ENCODE results near the gene SUSD5.

DNA sequence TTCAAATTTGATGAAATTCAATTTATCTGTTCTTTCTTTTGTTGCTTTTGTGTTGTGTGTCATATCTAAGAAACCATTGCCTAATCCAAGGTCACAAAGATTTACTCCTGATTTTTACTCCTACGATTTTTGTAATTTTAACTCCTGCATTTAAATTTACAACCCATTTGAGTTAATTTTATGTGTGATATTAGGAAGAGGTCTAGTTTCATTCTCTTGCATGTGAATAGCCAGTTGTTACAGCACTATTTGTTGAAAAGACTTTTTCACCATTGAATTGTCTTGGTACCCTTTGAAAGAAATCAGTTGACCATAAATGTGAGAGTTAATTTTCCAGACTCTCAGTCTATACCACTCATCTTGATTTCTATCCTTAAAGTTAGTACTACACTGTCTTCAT, 80.9 kb downstream of the SUSD5 start:
- TF ChIP-seq EZH2phosphoT487 (IDR thresholded peaks at IDR 0.05; ENCODE audit: unreplicated experiment) (no peak), CREB1 (CRISPR knock-in tag; IDR thresholded peaks at IDR 0.05; ENCODE audit: low read depth) (no peak), STAT1 (IDR thresholded peaks at IDR 0.05; ENCODE audit: unreplicated experiment) (no peak)
- TF ChIP-seq, protein P1, sequence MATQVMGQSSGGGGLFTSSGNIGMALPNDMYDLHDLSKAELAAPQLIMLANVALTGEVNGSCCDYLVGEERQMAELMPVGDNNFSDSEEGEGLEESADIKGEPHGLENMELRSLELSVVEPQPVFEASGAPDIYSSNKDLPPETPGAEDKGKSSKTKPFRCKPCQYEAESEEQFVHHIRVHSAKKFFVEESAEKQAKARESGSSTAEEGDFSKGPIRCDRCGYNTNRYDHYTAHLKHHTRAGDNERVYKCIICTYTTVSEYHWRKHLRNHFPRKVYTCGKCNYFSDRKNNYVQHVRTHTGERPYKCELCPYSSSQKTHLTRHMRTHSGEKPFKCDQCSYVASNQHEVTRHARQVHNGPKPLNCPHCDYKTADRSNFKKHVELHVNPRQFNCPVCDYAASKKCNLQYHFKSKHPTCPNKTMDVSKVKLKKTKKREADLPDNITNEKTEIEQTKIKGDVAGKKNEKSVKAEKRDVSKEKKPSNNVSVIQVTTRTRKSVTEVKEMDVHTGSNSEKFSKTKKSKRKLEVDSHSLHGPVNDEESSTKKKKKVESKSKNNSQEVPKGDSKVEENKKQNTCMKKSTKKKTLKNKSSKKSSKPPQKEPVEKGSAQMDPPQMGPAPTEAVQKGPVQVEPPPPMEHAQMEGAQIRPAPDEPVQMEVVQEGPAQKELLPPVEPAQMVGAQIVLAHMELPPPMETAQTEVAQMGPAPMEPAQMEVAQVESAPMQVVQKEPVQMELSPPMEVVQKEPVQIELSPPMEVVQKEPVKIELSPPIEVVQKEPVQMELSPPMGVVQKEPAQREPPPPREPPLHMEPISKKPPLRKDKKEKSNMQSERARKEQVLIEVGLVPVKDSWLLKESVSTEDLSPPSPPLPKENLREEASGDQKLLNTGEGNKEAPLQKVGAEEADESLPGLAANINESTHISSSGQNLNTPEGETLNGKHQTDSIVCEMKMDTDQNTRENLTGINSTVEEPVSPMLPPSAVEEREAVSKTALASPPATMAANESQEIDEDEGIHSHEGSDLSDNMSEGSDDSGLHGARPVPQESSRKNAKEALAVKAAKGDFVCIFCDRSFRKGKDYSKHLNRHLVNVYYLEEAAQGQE (IDR thresholded peaks at IDR 0.05; ENCODE audit: unreplicated experiment) = no peak
- TF ChIP-seq, protein P2, sequence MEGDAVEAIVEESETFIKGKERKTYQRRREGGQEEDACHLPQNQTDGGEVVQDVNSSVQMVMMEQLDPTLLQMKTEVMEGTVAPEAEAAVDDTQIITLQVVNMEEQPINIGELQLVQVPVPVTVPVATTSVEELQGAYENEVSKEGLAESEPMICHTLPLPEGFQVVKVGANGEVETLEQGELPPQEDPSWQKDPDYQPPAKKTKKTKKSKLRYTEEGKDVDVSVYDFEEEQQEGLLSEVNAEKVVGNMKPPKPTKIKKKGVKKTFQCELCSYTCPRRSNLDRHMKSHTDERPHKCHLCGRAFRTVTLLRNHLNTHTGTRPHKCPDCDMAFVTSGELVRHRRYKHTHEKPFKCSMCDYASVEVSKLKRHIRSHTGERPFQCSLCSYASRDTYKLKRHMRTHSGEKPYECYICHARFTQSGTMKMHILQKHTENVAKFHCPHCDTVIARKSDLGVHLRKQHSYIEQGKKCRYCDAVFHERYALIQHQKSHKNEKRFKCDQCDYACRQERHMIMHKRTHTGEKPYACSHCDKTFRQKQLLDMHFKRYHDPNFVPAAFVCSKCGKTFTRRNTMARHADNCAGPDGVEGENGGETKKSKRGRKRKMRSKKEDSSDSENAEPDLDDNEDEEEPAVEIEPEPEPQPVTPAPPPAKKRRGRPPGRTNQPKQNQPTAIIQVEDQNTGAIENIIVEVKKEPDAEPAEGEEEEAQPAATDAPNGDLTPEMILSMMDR (conservative IDR thresholded peaks at IDR 0.05; ENCODE audit: low read depth in 2 of 2) = no peak

Measured in GM23338 (cell line).